Measurements from ENCODE around the gene ATOSB. TPM values are rescaled to one million over a fixed set of nuclear protein-coding genes. Genes with fewer than 3 reads are reported as not detected.

The ATOSB gene
- total and polyA plus RNA-seq, 2 of the 8 experiments (the other 6 are each of a cell fraction or from before 2014, with no cell fraction given) = 6.9 to 10.4 TPM

DNA sequence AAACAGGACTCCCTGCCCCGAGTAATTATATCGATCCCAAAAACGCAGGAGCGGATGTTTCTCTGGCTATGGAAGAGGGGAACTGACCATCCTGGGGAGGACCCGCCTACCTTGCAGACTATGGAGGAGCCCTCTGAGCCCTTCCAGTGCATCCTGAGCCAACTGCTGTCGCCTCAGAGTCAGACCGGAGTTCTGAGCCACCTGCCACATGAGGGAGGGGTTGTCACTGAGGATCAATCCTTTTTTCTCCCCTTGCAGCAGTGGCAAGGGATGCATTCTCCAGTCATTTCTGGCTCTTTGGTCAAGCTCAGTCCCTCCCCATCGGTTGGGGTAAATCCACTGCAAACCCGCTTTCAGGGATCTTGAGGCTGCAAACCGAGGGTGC lies 36.6 kb downstream of the ATOSB start:
- Histone ChIP-seq H3K14ac (ENCODE audit: insufficient read length) (no peak overlapping the region), H3K36me3 (ENCODE audit: control insufficient read depth in 2 of 4, insufficient read depth in 4 of 4, low read length in 3 of 4) (peaks cover 19 to 34% (median 30%) of the 10 kb centered on the region in 4 experiments), H3K27ac (ENCODE audit: low read depth, low read length) (peak overlapping the region; percentile 93), H4K8ac (ENCODE audit: extremely low read depth, insufficient read depth, low read length) (peak overlapping the region; percentile 99), H2AFZ (ENCODE audit: low read length) (no peak overlapping the region), H3K9me3 (ENCODE audit: insufficient read depth in 2 of 2, low read depth in 1 of 2, low read length in 1 of 2) (no peaks in the 10 kb centered on the region), H4K20me1 (replicated peaks in 1 of 2; ENCODE audit: control insufficient read depth in 1 of 2, insufficient read depth in 2 of 2, low read length in 2 of 2) (no peaks in the 10 kb centered on the region), H3K23me2 (ENCODE audit: low read depth, low read length) (peaks cover 13% of the 10 kb centered on the region), H3K79me2 (ENCODE audit: control insufficient read depth in 1 of 2, insufficient read depth in 2 of 2, low read length in 2 of 2) (peaks cover 8 to 25% of the 10 kb centered on the region in 2 experiments), H3K18ac (ENCODE audit: extremely low read depth, low read length) (peak overlapping the region; percentile 60; the same call in 1 of the 2 replicates), H3K9ac (replicated peaks in 1 of 4; ENCODE audit: extremely low read depth in 1 of 4, low read depth in 3 of 4, low read length in 3 of 4) (peak overlapping the region; percentile 89 to 92 (median 90)), H2BK120ac (replicated peaks; ENCODE audit: low read depth, low read length) (no peak overlapping the region), H2BK12ac (ENCODE audit: low read depth, low read length) (no peak overlapping the region), H4K5ac (ENCODE audit: insufficient read length, low read depth, low read length) (no peak overlapping the region), H2BK20ac (ENCODE audit: low read length) (no peak overlapping the region), H2BK5ac (ENCODE audit: low read depth, low read length) (peak overlapping the region; percentile 97), H3K27me3 (replicated peaks in 1 of 4; ENCODE audit: control insufficient read depth in 3 of 4, extremely low read depth in 1 of 4, insufficient read depth in 3 of 4, low read length in 3 of 4) (no peaks in the 10 kb centered on the region), H4K91ac (replicated peaks; ENCODE audit: insufficient read length, low read length) (peak overlapping the region; percentile 54), H3K4me1 (replicated peaks in 1 of 4; ENCODE audit: control insufficient read depth in 3 of 4, insufficient read depth in 4 of 4, low read length in 3 of 4) (peaks cover 0 to 13% (median 4%) of the 10 kb centered on the region in 4 experiments; a peak in 4 of 7 replicates), H3K4me3 (ENCODE audit: extremely low read depth in 1 of 4, insufficient read depth in 2 of 4, low read depth in 3 of 4, low read length in 4 of 4) (peak overlapping the region; percentile 72 to 92 (median 87)), H3K56ac (replicated peaks; ENCODE audit: insufficient read length, low read depth, low read length) (no peak overlapping the region), H2AK5ac (ENCODE audit: low read depth, low read length) (0 out of 2 replicates have a peak overlapping the region, but pooled peaks have one; percentile 48), H3K4ac (replicated peaks; ENCODE audit: insufficient read length, low read depth, low read length) (peak overlapping the region; percentile 6), H3K23ac (ENCODE audit: insufficient read length) (no peak overlapping the region), H3K79me1 (ENCODE audit: low read depth, low read length) (peaks cover 8% of the 10 kb centered on the region), H3K4me2 (ENCODE audit: insufficient read depth in 1 of 2, low read depth in 2 of 2, low read length in 2 of 2) (peak overlapping the region; percentile 83 to 99), H2BK15ac (ENCODE audit: low read length) (no peak overlapping the region)
- POLR2A ChIA-PET (ENCODE audit: partially characterized antibody) = interaction anchor here (1.0 to 17.6 kb wide), 16 partner anchors 9 to 612 kb away, joined by 3 to 440 read pairs (median 4); partner anchors contain the start of genes PIGO, STOML2 and VCP
- FAIRE-seq (no peak), DNase-seq (ENCODE audit: low read depth in 1 of 2, low spot score in 2 of 2) (no peak)
- 11% methylated on average over 10 of the region's 10 CpGs; no CpG with 5 or more reads in 1 of the 2 experiments for WGBS, 2 experiments (ENCODE audit: extremely low coverage in 1 of 2, insufficient coverage in 1 of 2, insufficient read length in 1 of 2, insufficient replicate concordance in 2 of 2, low coverage in 1 of 2, low lambda C conversion rate in 2 of 2, missing lambda C conversion rate in 1 of 2)
- CTCF ChIA-PET (ENCODE audit: partially characterized antibody) = interaction anchor here (0.6 to 6.7 kb wide), 7 partner anchors 8 to 335 kb away, joined by 3 to 46 read pairs (median 5); partner anchors contain the start of gene PIGO
- TF ChIP-seq SIN3A (conservative IDR thresholded peaks at IDR 0.05 in 1 of 2, IDR thresholded peaks at IDR 0.05 in 1 of 2; ENCODE audit: low read depth in 1 of 2, low read length in 2 of 2) (0 out of 4 replicates have a peak, but pooled peaks of 1 of the 2 experiments have one; percentile 19), YY1 (IDR thresholded peaks at IDR 0.05; ENCODE audit: low read depth, low read length) (no peak), SAP30 (IDR thresholded peaks at IDR 0.05; ENCODE audit: insufficient read depth, insufficient replicate concordance, low read length) (peak; percentile 64)

Data from H1 (cell line).